Glutamatergic neuron (in vitro differentiated cells): ENCODE results near the gene DIP2B. TPM values are rescaled to one million over a fixed set of nuclear protein-coding genes. Genes with fewer than 3 reads are reported as not detected.
"Not testable (repeated sequence)": the region's sequence is repeated elsewhere in the genome, so short reads cannot be mapped to it uniquely, and the experiment has no call there.

Experiments
- DNase-seq: peaks from one replicate; pipeline ENCODE4 v3.0.0; 2022
- H3K27ac Mint-ChIP-seq: one replicate; pipeline ENCODE4 v1.8.0; 2020; ENCODE audit warnings: mild to moderate bottlenecking, mixed read lengths, inconsistent platforms; ENCODE audit not compliant: unreplicated experiment
- H3K27me3 Mint-ChIP-seq: one replicate; pipeline ENCODE4 v1.8.0; 2020; ENCODE audit warnings: mild to moderate bottlenecking, moderate library complexity, mixed read lengths, inconsistent platforms; ENCODE audit not compliant: unreplicated experiment
- H3K36me3 Mint-ChIP-seq: one replicate; pipeline ENCODE4 v1.8.0; 2020; ENCODE audit warnings: mild to moderate bottlenecking, mixed read lengths, inconsistent platforms; ENCODE audit not compliant: unreplicated experiment
- H3K4me1 Mint-ChIP-seq: one replicate; pipeline ENCODE4 v1.8.0; 2020; ENCODE audit warnings: mild to moderate bottlenecking, low read depth, mixed read lengths, inconsistent platforms; ENCODE audit not compliant: unreplicated experiment
- H3K4me3 Mint-ChIP-seq: one replicate; pipeline ENCODE4 v1.8.0; 2020; ENCODE audit warnings: mild to moderate bottlenecking, mixed read lengths, inconsistent platforms; ENCODE audit not compliant: unreplicated experiment
- H3K9me3 Mint-ChIP-seq: one replicate; pipeline ENCODE4 v1.8.0; 2020; ENCODE audit warnings: mild to moderate bottlenecking, moderate library complexity, mixed read lengths, inconsistent platforms; ENCODE audit not compliant: unreplicated experiment
- CTCF ChIP-seq: fragments of 200-600 bp; sonication (generic); IDR thresholded peaks from one replicate; pipeline ENCODE4 v1.5.0; 2021; ENCODE audit not compliant: partially characterized antibody, unreplicated experiment
- total RNA-seq: library from RNA; stranded (reverse); fragmentation: NEBNext Ultra II Directional; extraction: Animal tissue kit (Norgen Biotek cat#: 25700); gene quantifications from one replicate; pipeline ENCODE4 v1.2.1, GENCODE V29; 2021; ENCODE audit not compliant: unreplicated experiment

The DIP2B gene
- total RNA-seq, 1 donor from 2014 or later = 37.3 TPM

GRCh38 chr12:50555471-50555885, 50.7 kb downstream of the DIP2B start:
- H3K4me3 Mint-ChIP-seq = no peak overlapping the region
- H3K27me3 Mint-ChIP-seq = peaks cover 2% of the 10 kb centered on the region
- H3K27ac Mint-ChIP-seq = no peak overlapping the region
- no peak for TF ChIP-seq CTCF
- no peak for DNase-seq
- no peaks in the 10 kb centered on the region for H3K4me1 Mint-ChIP-seq
- H3K9me3 Mint-ChIP-seq = peaks cover 1% of the 10 kb centered on the region
- no peaks in the 10 kb centered on the region for H3K36me3 Mint-ChIP-seq

GRCh38 chr12:50556273-50556672, 51.5 kb downstream of the DIP2B start:
- Mint-ChIP-seq H3K4me1 (no peaks in the 10 kb centered on the region), H3K27ac (no peak overlapping the region), H3K36me3 (no peaks in the 10 kb centered on the region), H3K27me3 (peaks cover 2% of the 10 kb centered on the region), H3K9me3 (peaks cover 1% of the 10 kb centered on the region), H3K4me3 (no peak overlapping the region)
- TF ChIP-seq CTCF = no peak
- DNase-seq = no peak

GRCh38 chr12:50556796-50557195, 52.0 kb downstream of the DIP2B start:
- not testable (repeated sequence) for H3K36me3 Mint-ChIP-seq, H3K4me1 Mint-ChIP-seq, H3K9me3 Mint-ChIP-seq, H3K4me3 Mint-ChIP-seq, H3K27me3 Mint-ChIP-seq, DNase-seq, H3K27ac Mint-ChIP-seq

- peaks cover 1% of the 10 kb centered on the region for H3K9me3 Mint-ChIP-seq
- no peaks in the 10 kb centered on the region for H3K4me1 Mint-ChIP-seq
- H3K36me3 Mint-ChIP-seq = no peaks in the 10 kb centered on the region
- H3K27me3 Mint-ChIP-seq = no peaks in the 10 kb centered on the region
- no peak for DNase-seq
- no peak overlapping the region for H3K4me3 Mint-ChIP-seq
- TF ChIP-seq CTCF = no peak
- H3K27ac Mint-ChIP-seq = no peak overlapping the region
Measured at GRCh38 chr12:50557421-50557820, 52.6 kb downstream of the DIP2B start.

- DNase-seq = no peak
- H3K9me3 Mint-ChIP-seq = peaks cover under 1% of the 10 kb centered on the region
- no peak overlapping the region for H3K27ac Mint-ChIP-seq
Measured at GRCh38 chr12:50558970-50559369, 54.2 kb downstream of the DIP2B start.

More at GRCh38 chr12:50558970-50559369, 54.2 kb downstream of the DIP2B start:
- Mint-ChIP-seq H3K27me3 (no peaks in the 10 kb centered on the region), H3K4me1 (peaks cover 1% of the 10 kb centered on the region), H3K36me3 (no peaks in the 10 kb centered on the region), H3K4me3 (no peak overlapping the region)
- no peak for TF ChIP-seq CTCF
